ENCODE results near the gene ODR4.

DNA sequence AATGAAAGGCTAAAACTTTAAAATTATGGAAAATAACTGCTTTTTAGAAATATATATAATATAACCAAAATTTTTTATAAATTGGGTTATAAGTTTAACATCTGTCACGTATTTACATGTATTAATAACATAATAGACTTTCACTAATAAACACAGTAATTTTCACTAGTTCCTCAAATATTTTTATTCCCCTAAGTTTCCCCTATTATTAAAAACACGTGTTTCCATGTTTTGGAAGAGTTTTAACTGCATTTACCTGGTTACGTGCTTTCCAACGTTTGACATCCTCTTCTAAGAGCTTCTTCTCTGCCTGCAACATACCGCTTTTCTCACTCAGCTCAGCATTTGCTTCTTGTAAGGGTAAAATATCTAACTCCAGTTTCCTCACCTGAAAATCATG lies 34.9 kb upstream of the ODR4 start:
- TF ChIP-seq GATA2 (IDR thresholded peaks at IDR 0.05; ENCODE audit: low read depth, low read length) (no peak), GATA3 (IDR thresholded peaks at IDR 0.05; ENCODE audit: low read depth, low read length) (no peak)

Data from SH-SY5Y (cell line).